Activated CD4-positive, CD25-positive, alpha-beta regulatory T cell (primary cell): ENCODE data around the gene GSK3B.

Experiments
- DNase-seq, 4 experiments: peaks; one replicate each; lab custom pipeline; 2025; lab: John Stamatoyannopoulos, UW

Gene GSK3B

GRCh38 chr3:120095979-120096426 is 1.8 kb upstream of the GSK3B start:
- no peak for DNase-seq

GRCh38 chr3:120095226-120095978 is 1.2 kb upstream of the GSK3B start:
- peak; percentile 56 to 75 (median 64) for DNase-seq

DNA sequence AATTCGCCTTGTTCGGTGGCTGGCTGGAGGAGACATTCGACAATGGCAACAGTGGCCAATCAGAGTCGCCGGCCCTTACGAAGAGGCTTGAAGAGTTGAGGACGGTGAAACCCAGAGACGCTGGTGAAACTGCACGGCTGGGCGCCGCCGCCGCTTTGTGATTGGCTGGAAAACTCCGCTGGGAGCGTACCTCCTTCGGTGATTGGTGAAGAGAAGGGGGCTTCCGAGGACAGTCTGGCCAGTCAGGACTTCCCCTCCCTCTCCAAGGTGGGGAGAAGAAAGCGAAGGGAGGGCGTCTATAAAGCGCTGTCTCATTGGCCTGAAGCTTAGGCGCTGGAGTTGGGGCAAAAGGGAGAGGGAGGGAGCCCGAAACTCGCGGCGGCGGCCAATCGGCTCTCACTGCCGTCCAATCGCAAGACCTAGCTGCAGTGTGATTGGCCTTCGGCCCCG is 554 bp upstream of the GSK3B start:
- DNase-seq = peak; percentile 96 to 98 (median 98)

DNA sequence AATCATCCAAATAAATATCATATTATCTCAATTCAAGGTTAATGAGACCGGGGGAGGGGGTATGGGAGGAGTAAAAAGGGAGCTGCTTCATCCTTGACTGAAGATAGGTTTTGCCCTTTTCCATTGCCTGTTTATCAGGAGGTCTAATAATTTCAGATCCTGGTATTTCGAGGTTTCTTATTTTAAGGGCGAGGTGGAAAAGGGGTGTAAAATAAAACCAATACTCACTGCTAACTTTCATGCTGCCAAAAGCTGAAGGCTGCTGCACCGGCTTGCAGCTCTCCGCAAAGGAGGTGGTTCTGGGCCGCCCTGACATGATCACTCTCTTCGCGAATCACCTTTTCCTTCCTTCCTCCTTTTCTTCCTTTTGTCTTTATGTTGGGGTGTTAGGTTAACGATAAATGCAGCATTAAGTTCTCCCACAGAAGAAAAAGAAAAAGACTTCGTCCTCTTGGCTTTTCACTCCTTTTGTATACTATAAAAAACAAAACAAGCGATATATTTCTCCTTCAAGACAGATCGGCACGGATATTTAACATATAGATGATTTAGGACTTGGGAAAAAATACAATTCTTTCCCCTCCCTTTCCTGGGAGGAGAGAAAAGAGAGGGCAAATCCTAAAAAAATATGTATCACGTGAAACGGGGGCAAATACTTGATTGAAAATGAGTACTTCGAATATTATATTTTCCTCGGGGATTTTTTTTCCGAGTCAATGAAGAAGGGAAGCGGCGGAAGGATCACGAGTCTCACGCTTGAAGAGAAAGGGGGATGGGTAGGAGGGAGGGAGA is 932 bp downstream of the GSK3B start:
- DNase-seq = no peak

- no peak for DNase-seq
Measured at GRCh38 chr3:120092474-120092873, 1.8 kb downstream of the GSK3B start.

DNA sequence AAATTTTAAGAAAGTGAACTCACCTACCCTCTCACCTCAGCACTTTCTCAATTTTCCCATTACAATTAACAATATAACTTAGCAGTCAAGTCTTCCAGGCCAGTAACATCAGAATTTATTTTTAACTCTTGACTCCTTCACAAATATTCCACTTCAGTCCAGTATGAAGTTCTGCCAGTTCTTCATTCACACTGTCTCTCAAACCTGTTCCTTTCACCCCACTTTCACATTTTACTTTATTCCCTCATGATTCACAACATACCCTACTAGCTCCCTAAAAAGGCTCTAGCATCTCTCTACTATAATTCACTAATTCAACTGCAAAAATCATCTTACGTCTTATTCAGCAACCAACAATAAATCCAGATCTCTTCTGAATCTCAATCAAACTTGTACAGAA is 3.8 kb downstream of the GSK3B start:
- no peak for DNase-seq

DNA sequence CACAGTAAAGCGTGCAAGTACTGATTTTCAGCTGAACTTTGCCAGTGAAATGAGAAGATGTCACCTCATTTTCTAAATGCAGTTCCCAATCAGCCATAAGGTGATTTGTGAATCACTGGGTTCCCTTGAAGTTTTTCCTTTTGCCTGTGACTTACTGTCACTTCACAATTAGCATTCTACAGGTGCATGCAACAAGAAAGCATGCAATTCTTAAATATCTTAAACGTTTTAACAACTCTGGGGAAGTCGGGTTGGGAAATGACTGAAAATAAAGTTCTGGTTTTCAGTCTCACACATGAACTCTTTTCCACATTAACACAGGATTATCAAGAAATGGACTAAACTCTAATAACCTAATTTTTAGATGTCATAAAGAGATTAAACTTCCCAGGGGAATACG is 5.2 kb downstream of the GSK3B start:
- no peak for DNase-seq

GRCh38 chr3:120088622-120089021 is 5.6 kb downstream of the GSK3B start:
- no peak for DNase-seq

- DNase-seq = no peak
Measured at GRCh38 chr3:120081719-120082118, 12.5 kb downstream of the GSK3B start.

- no peak for DNase-seq
Measured at GRCh38 chr3:120080836-120081235, 13.4 kb downstream of the GSK3B start.

DNA sequence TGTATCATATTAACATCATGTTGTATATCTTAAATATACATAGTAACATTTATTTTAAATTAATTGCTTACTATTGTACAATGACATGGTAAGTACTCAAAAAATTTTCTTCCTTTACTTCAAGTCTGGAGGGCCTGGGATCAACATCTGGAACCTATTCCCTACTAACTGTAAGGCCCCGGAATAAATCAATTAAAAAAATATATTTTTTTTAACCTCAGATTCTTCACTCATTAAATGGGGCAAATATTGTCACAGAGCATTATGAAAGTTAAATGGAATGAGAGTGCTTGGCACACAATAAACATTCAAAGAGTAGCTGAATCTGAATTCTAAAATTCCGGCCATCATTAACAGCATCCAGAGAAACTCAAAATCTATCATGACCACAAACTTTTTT is 16.5 kb downstream of the GSK3B start:
- DNase-seq = no peak

- DNase-seq = no peak
Measured at GRCh38 chr3:120072867-120073525, 21.3 kb downstream of the GSK3B start.

GRCh38 chr3:120071259-120071658 is 23.0 kb downstream of the GSK3B start:
- no peak for DNase-seq

GRCh38 chr3:120070263-120070981 is 23.8 kb downstream of the GSK3B start:
- no peak for DNase-seq

GRCh38 chr3:120067083-120067482 is 27.2 kb downstream of the GSK3B start:
- no peak for DNase-seq

- no peak for DNase-seq
Measured at GRCh38 chr3:120066634-120067033, 27.6 kb downstream of the GSK3B start.

DNA sequence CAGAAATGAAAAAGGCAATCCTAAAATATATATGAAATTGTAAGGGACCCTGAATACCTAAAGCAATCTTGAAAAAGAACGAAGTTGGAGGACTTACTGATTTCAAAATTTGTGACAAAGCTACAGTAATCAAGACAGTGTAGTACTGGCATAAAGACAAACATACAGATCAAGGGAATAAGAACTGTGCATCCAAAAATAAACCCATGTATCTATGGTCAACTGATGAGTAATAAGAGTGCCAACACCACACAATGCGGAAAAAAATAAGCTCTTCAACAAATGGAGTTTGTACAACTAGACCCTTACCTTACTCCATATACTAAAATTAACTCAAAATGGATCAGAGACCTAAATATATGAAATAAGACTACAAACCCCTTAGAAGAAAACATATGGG is 29.6 kb downstream of the GSK3B start:
- no peak for DNase-seq

- DNase-seq = no peak
Measured at GRCh38 chr3:120062474-120062873, 31.8 kb downstream of the GSK3B start.

- no peak for DNase-seq
Measured at GRCh38 chr3:120059081-120059864, 35.0 kb downstream of the GSK3B start.

DNA sequence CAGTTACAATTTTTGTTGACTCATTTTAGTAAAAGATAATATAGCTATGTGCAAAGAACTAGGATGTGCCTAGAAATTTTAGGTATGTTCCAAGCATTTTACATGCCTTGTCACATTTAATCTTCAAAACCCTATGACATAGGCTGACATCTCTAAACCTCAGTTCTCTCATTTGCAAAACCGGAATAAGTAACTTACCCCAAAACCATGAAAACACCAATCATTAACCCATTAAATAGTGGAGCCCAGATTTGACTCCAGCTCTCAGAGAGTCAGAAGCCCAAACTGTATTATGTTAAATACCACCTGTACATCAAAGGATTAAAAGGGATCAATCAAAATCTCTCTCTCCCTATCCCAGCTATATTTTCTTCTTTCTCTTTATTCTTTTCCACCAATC is 36.6 kb downstream of the GSK3B start:
- no peak for DNase-seq

GRCh38 chr3:120057029-120057428 is 37.2 kb downstream of the GSK3B start:
- DNase-seq = no peak
